ENCODE results near the gene HOOK1.

GRCh38 chr1:59919746-59920145, 105.0 kb downstream of the HOOK1 start:
- TF ChIP-seq CTCF (conservative IDR thresholded peaks at IDR 0.05; ENCODE audit: low read depth in 2 of 2), result no peak
- TF ChIP-seq REST (IDR thresholded peaks at IDR 0.05; ENCODE audit: unreplicated experiment), result no peak
- TF ChIP-seq EZH2phosphoT487 (IDR thresholded peaks at IDR 0.05; ENCODE audit: unreplicated experiment), result no peak
- TF ChIP-seq POLR2AphosphoS5 (IDR thresholded peaks at IDR 0.05; ENCODE audit: low read depth), result no peak
- no peak for TF ChIP-seq ZNF331 (CRISPR knock-in tag; IDR thresholded peaks at IDR 0.05; ENCODE audit: low read depth)
- no peak for TF ChIP-seq ETS1 (IDR thresholded peaks at IDR 0.05)
- TF ChIP-seq EZH2 (IDR thresholded peaks at IDR 0.05; ENCODE audit: low read depth, unreplicated experiment), result no peak
- no peak for TF ChIP-seq JUNB (IDR thresholded peaks at IDR 0.05; ENCODE audit: unreplicated experiment)

Data from GM23338 (cell line).